Mucosa of descending colon (tissue), 3 donors: ENCODE measurements around the gene SLC6A4. TPM values are rescaled to one million over a fixed set of nuclear protein-coding genes. Genes with fewer than 3 reads are reported as not detected.

ENCODE experiments used
- ATAC-seq: fragments of 200-7000 bp; cut with Tn5 transposase; one replicate; pipeline ENCODE4 v1.9.1; 2020; ENCODE audit warnings: mild to moderate bottlenecking, moderate library complexity
- DNase-seq, 3 donors: peaks; one replicate each; pipeline ENCODE4 v3.0.0-alpha.2; 2020
- H3K36me3 ChIP-seq: fragments of 200-600 bp; one replicate; pipeline ENCODE4 v1.8.0; 2021; ENCODE audit warnings: low read depth, mild to moderate bottlenecking
- H3K4me1 ChIP-seq: fragments of 200-600 bp; one replicate; pipeline ENCODE4 v1.8.0; 2021; ENCODE audit warnings: low read depth, mild to moderate bottlenecking
- H3K4me3 ChIP-seq: fragments of 200-600 bp; one replicate; pipeline ENCODE4 v1.8.0; 2021; ENCODE audit warnings: mild to moderate bottlenecking
- H3K9me3 ChIP-seq: fragments of 200-600 bp; one replicate; pipeline ENCODE4 v1.8.0; 2021; ENCODE audit warnings: mild to moderate bottlenecking
- intact Hi-C, 2 donors: fragments of 100-400 bp; cut with DNase I in 1 of 2; cut with micrococcal nuclease in 1 of 2; formaldehyde crosslinking; loops; one replicate each; pipeline versions ENCODE4 v1.11.0 to v1.11.1; 2022; cut with DNase I, micrococcal nuclease
- total RNA-seq, 3 donors: library from RNA; stranded (reverse); fragmentation: NEBNext Ultra II Directional in 2 of 3; extraction: Animal tissue kit (Norgen Biotek cat#: 25700) in 2 of 3; gene quantifications; one replicate each; pipeline versions ENCODE4 v1.2.1 to v1.2.4, GENCODE V29; 2021 to 2023
- TF ChIP-seq, protein P1 (sequence below): fragments of 200-600 bp; IDR thresholded peaks from one replicate; pipeline ENCODE4 v1.8.0; 2022; ENCODE audit warnings: antibody characterized with exemption, mild to moderate bottlenecking
- donor health status: DM: no; HTN: no; CAD: no; lungs with moderate emphysema.
- donor health status: DM: no; HTN: no; CAD: no.
- donor health status: DM: no; HTN: yes; CAD: no.

The SLC6A4 gene
- total RNA-seq, 3 donors from 2014 or later: 0.32 to 1.8 (median 1.2) TPM

DNA sequence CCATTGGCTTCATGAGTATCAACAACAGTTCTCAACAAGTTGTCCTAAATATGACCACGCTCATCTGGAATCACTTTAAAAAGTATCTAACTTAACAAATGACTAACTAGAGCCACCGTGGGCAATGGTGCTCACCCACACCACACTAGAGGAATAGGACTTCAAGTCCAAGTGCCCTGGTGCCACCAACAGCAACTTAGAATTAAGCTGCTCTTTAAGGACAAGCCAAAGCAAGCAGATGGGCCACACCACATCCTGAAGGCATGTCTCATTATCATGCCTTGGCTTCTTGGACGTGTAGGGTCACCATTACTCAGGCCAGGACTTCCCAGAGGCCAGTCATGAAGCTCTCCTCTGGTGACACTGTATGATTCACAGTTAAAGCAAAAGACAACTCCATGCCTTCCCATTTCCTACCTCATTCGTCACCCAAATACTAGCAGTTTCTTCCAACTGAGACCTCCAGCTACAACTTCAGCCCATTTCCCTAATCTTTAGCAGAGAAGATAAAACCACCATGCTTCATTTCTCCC is 9.4 kb upstream of the SLC6A4 start:
- TF ChIP-seq, protein P1, sequence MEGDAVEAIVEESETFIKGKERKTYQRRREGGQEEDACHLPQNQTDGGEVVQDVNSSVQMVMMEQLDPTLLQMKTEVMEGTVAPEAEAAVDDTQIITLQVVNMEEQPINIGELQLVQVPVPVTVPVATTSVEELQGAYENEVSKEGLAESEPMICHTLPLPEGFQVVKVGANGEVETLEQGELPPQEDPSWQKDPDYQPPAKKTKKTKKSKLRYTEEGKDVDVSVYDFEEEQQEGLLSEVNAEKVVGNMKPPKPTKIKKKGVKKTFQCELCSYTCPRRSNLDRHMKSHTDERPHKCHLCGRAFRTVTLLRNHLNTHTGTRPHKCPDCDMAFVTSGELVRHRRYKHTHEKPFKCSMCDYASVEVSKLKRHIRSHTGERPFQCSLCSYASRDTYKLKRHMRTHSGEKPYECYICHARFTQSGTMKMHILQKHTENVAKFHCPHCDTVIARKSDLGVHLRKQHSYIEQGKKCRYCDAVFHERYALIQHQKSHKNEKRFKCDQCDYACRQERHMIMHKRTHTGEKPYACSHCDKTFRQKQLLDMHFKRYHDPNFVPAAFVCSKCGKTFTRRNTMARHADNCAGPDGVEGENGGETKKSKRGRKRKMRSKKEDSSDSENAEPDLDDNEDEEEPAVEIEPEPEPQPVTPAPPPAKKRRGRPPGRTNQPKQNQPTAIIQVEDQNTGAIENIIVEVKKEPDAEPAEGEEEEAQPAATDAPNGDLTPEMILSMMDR: no peak
- no peak for DNase-seq
- Histone ChIP-seq H3K4me3 (no peak overlapping the region), H3K36me3 (no peaks in the 10 kb centered on the region), H3K4me1 (no peaks in the 10 kb centered on the region), H3K9me3 (no peaks in the 10 kb centered on the region)
- intact Hi-C loops: no loop called here
- no peak for ATAC-seq

DNA sequence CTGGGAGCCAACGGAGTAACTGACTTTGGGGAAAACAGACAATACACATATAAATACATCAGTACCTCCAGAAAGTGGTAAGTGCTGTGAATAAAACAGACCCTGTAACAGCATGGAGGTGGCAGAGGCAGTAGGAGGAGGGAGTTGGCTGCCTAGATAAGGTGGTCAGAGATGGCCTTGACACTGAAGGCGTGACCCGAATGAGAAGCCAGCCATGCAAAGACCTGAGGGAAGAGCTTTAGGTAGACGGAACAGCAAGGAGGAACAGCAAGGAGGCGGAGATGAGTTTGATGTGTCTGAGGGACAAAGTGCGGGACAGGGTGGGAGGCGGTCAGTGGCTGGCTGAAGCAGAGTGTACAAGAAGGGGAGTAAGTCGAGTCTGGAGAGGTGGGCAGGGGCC is 8.1 kb upstream of the SLC6A4 start:
- ATAC-seq: no peak
- no peak for DNase-seq
- Histone ChIP-seq H3K4me1 (no peaks in the 10 kb centered on the region), H3K9me3 (no peaks in the 10 kb centered on the region), H3K4me3 (no peak overlapping the region), H3K36me3 (no peaks in the 10 kb centered on the region)
- intact Hi-C loops: no loop called here
- TF ChIP-seq, protein P1: no peak

DNA sequence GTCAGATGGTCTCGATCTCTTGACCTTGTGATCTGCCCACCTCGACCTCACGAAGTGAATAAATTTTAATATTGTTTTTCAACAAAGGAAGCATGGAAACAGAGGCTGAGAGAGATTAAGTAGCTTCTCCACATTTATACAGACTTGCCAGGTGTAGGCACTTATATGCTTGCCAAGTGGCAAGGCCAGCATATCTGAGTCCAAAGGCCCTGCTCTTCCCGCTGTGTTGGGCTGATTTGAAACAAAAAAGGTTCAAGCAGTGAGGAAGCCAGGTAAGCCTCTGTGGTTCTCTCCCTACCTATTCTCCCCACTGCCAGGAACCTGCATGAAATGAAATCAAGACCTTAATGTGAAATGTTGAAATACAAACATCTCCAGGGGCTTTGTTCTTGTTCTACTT is 7.5 kb upstream of the SLC6A4 start:
- no peaks in the 10 kb centered on the region for H3K9me3 ChIP-seq
- H3K4me3 ChIP-seq: no peak overlapping the region
- TF ChIP-seq, protein P1: no peak
- ATAC-seq (no peak), DNase-seq (no peak)
- no peaks in the 10 kb centered on the region for H3K4me1 ChIP-seq
- H3K36me3 ChIP-seq: no peaks in the 10 kb centered on the region
- intact Hi-C loops: no loop called here

- H3K4me1 ChIP-seq: peaks cover 8% of the 10 kb centered on the region
- intact Hi-C loops: no loop called here
- ATAC-seq: no peak
Observed at GRCh38 chr17:30241051-30241450, 5.6 kb upstream of the SLC6A4 start.

GRCh38 chr17:30240177-30240576 is 4.7 kb upstream of the SLC6A4 start:
- peaks cover 17% of the 10 kb centered on the region for H3K4me1 ChIP-seq
- no peak overlapping the region for H3K4me3 ChIP-seq
- no peaks in the 10 kb centered on the region for H3K9me3 ChIP-seq
- intact Hi-C loops: no loop called here
- no peaks in the 10 kb centered on the region for H3K36me3 ChIP-seq
- TF ChIP-seq, protein P1: no peak
- no peak for DNase-seq
- no peak for ATAC-seq

More at GRCh38 chr17:30241051-30241450, 5.6 kb upstream of the SLC6A4 start:
- H3K9me3 ChIP-seq: no peaks in the 10 kb centered on the region
- DNase-seq: no peak
- H3K4me3 ChIP-seq: no peak overlapping the region
- TF ChIP-seq, protein P1: no peak
- H3K36me3 ChIP-seq: no peaks in the 10 kb centered on the region

DNA sequence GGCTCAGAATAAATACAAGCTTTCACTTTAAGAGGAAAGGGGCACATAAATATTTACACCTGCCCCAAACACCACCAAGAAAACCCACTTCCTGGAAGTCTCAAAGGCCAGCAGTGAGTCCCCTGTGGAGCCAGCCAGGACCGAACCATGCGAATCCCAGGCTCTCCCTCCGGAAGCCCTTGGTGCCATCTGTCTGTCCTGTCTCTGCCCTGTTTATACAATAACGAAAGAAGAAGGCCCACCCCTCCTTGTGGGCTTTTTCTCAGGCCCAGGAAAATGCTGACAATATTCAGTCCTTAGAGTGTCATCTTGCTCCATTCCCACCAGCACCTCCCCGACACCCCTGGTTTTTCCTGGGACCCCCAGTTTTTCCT is 3.6 kb upstream of the SLC6A4 start:
- DNase-seq: no peak
- H3K36me3 ChIP-seq: no peaks in the 10 kb centered on the region
- H3K4me1 ChIP-seq: peaks cover 17% of the 10 kb centered on the region
- intact Hi-C loops: no loop called here
- TF ChIP-seq, protein P1: no peak
- H3K9me3 ChIP-seq: no peaks in the 10 kb centered on the region
- ATAC-seq: no peak
- no peak overlapping the region for H3K4me3 ChIP-seq
